Ammon's horn (tissue), 1 donor: ENCODE measurements around the gene TICRR.
"Not testable (repeated sequence)": the region's sequence is repeated elsewhere in the genome, so short reads cannot be mapped to it uniquely, and the experiment has no call there.

ENCODE experiments used
- DNase-seq: peaks from one replicate; pipeline ENCODE4 v3.0.0-alpha.2; 2016; ENCODE audit warnings: low spot score

TICRR gene, protein sequence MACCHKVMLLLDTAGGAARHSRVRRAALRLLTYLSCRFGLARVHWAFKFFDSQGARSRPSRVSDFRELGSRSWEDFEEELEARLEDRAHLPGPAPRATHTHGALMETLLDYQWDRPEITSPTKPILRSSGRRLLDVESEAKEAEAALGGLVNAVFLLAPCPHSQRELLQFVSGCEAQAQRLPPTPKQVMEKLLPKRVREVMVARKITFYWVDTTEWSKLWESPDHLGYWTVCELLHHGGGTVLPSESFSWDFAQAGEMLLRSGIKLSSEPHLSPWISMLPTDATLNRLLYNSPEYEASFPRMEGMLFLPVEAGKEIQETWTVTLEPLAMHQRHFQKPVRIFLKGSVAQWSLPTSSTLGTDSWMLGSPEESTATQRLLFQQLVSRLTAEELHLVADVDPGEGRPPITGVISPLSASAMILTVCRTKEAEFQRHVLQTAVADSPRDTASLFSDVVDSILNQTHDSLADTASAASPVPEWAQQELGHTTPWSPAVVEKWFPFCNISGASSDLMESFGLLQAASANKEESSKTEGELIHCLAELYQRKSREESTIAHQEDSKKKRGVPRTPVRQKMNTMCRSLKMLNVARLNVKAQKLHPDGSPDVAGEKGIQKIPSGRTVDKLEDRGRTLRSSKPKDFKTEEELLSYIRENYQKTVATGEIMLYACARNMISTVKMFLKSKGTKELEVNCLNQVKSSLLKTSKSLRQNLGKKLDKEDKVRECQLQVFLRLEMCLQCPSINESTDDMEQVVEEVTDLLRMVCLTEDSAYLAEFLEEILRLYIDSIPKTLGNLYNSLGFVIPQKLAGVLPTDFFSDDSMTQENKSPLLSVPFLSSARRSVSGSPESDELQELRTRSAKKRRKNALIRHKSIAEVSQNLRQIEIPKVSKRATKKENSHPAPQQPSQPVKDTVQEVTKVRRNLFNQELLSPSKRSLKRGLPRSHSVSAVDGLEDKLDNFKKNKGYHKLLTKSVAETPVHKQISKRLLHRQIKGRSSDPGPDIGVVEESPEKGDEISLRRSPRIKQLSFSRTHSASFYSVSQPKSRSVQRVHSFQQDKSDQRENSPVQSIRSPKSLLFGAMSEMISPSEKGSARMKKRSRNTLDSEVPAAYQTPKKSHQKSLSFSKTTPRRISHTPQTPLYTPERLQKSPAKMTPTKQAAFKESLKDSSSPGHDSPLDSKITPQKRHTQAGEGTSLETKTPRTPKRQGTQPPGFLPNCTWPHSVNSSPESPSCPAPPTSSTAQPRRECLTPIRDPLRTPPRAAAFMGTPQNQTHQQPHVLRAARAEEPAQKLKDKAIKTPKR (N-terminal part only)

DNA sequence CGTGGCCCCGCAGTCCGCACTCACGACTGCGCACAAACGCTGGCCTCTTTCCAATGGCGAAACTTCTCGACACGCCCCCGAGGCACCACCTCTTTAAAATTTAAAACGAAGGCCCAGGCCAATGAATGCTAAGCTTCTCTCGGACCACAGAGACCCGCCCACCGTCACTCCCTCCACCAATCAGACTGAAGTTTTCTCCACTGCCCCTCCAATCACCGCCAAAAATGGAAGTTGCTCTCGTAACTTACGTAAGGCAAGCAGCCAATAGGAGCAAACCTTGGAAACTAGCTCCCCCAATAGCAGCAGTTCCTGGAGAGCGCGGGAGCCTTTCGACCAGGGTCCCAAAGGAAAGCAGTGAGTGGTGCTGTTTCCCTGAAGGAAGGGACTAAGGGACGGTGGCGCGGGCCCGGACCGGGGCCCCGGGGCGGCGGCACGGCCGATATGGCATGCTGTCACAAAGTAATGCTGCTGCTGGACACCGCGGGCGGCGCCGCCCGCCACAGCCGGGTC lies at the start of gene TICRR:
TSS of gene TICRR (plus strand) at position 324 of the 510 bp plus-strand sequence. CDS start at position 442, 118 bp downstream.
- peak; percentile 98 for DNase-seq

DNA sequence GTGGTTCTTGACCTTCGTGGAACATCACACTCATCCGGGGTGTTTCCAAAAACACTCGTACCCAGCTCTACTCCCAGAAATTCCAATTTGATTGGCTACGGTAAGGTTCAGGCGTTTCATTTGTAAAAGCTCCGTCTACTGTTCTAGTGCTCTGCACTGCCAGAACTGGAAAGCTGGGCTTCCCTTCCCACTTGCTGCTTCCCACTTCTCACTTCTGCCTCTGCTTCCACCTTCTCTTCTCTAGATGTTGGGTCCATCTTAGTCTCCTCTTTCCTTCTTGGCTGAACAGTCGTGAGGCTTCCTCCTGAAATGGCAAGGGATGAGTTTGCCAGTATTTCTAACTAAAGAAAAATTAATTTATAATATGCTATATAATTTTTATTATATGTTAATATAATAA lies 49.1 kb upstream of the TICRR start:
- no peak for DNase-seq

GRCh38 chr15:89526601-89527441 lies 48.4 kb upstream of the TICRR start:
- no peak for DNase-seq

GRCh38 chr15:89528757-89529352 lies 46.4 kb upstream of the TICRR start:
- no peak for DNase-seq

DNA sequence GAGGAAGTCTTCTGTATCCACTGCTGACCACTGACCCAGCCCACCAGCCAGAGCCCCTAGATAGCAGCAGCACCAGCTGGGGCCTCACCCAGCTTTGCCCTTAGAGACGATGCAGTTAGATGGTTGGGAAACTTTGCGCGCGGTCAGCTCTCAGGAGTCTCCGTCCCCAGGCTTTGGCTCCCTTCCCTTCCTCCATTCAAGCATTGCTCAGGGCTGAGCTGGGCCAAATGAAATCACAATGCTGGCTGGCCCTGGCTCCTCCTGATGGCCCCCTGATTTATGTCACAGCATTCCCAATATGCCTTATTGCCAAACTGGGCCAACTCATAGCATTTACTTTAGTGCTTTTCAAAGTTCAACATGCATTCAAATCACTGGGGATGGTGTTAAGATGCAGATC lies 44.3 kb upstream of the TICRR start:
- no peak for DNase-seq

- DNase-seq, result no peak
These were observed 43.3 kb upstream of the TICRR start for GRCh38 chr15:89531796-89532537.

DNA sequence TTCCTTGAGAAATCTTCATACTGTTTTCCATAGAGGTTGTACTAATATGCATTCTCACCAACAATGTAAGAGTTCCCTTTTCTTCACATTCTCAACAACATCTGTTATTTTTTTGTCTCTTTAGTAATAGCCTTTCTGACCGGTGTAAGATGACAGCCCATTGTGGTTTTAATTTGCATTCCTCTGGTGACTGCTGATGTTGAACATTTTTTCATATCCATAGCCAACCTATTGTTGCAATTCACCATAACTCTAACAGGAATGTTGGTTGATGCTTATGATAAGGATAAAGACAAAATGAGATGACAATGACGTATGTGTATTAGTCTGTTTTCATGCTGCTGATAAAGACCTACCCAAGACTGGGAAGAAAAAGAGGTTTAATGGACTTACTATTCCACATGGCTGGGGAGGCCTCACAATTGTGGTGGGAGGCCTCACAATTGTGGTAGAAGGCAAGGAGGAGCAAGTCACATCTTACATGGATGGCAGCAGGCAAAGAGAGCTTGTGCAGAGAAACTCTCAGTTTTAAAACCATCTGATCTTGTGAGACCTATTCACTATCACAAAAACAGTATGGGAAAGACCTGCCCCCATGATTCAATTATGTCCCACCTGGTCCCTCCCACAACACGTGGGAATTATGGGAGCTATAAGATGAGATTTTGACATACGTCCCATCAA lies 41.3 kb upstream of the TICRR start:
- no peak for DNase-seq

- DNase-seq, result no peak
These were observed 36.2 kb upstream of the TICRR start for GRCh38 chr15:89539027-89539426.

DNA sequence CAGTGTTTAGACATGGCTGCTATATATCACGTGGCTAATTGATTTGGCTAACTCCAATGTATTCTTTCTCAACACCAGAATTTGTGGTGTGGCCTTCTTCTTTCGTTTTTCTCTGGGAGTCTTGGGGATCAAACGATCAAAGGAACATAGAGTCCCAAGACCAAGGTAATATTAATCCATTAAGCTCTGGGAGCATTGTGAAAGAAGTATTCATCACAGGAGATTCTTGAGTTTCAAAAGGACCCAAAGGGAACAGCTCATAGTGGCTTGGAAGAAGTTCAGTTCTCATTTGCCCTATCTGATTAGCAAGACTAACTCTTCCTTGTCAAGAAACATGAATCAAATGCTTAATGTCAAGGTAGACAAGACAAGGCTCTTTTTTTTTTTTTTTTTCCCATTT lies 32.9 kb upstream of the TICRR start:
- no peak for DNase-seq

- DNase-seq, result no peak
These were observed 31.9 kb upstream of the TICRR start for GRCh38 chr15:89543389-89543788.

DNA sequence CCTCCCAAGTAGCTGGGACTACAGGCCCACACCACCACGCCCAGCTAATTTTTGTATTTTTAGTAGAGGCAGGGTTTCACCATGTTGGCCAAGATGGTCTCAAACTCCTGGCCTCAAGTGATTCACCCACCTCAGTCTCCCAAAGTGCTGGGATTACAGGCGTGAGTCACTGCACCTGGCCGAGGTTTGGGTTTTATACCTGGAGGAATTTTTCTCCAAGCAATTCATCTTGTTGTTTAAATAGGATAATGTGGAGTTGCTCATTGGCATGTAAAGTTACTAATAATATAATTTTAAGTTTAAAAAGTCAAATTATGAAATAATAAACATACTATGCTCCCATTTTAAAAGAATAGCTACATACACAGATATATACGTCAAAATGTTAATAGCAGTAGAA lies 26.1 kb upstream of the TICRR start:
- DNase-seq, result not testable (repeated sequence)

DNA sequence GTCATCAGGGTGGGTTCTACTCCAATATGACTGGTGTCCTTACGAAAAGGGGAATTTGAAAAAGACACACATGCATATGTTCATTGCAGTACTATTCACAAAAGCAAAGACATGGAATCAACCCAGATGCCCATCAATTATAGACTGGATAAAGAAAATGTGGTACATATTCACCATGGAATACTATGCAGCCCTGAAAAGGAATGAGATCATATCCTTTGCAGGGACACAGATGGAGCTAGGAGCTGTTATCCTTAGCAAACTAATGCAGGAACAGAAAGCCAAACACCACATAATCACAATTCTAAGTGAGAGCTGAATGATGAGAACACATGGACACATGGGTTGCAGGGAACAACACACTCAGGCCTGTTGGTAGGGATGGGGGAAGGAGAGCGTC lies 24.8 kb upstream of the TICRR start:
- DNase-seq, result no peak

DNA sequence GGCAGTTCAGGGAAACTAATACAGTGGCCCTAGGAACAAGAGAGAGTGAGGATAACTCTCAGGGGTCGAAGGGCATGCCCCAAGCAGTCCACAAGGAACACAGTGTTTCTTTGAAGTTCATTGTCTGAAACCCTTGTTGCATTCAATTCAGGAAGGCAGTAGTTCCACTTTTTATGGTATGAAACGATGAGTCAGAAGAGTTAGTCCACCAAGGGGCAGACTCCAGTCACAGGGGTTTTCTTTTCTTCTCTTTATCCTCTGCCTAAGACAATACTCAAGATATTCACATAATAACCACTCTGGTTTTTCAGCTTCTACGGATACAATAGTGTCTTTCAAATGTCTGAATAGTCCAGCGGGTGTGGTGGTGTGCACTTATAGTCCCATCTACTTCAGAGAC lies 23.7 kb upstream of the TICRR start:
- no peak for DNase-seq

- no peak for DNase-seq
These were observed 21.6 kb upstream of the TICRR start for GRCh38 chr15:89553632-89554031.

- DNase-seq, result no peak
These were observed 21.0 kb upstream of the TICRR start for GRCh38 chr15:89554247-89554646.

- no peak for DNase-seq
These were observed 19.5 kb upstream of the TICRR start for GRCh38 chr15:89555768-89556167.

GRCh38 chr15:89556413-89557262 lies 18.6 kb upstream of the TICRR start:
- peak; percentile 72 for DNase-seq

- DNase-seq, result no peak
These were observed 15.5 kb upstream of the TICRR start for GRCh38 chr15:89559769-89560264.
